HG02610 (cell line): Measurements from ENCODE around the gene COMMD9.

Experiments used
- ATAC-seq: cut with Tn5 transposase; IDR thresholded peaks from one replicate; pipeline ENCODE4 v1.9.1; 2021; ENCODE audit warnings: mild to moderate bottlenecking, moderate library complexity; ENCODE audit not compliant: unreplicated experiment

The COMMD9 gene

GRCh38 chr11:36228689-36229088 is 60.5 kb downstream of the COMMD9 start:
- ATAC-seq = no peak

- no peak for ATAC-seq
Measured at GRCh38 chr11:36227044-36227443, 62.2 kb downstream of the COMMD9 start.

GRCh38 chr11:36224209-36224882 is 64.9 kb downstream of the COMMD9 start:
- ATAC-seq = no peak

- no peak for ATAC-seq
Measured at GRCh38 chr11:36222831-36223635, 66.2 kb downstream of the COMMD9 start.
